HG03175 (cell line): ENCODE data around the gene UBC.

ENCODE experiments used
- ATAC-seq: cut with Tn5 transposase; IDR thresholded peaks from one replicate; pipeline ENCODE4 v1.9.1; 2021; ENCODE audit warnings: mild to moderate bottlenecking, moderate library complexity; ENCODE audit not compliant: unreplicated experiment

Gene UBC

GRCh38 chr12:124914392-124915238 lies at the start of gene UBC:
Gene UBC (minus strand): TSS chr12:124914650. CDS start chr12:124913771, 879 bp downstream.
- peak; percentile 30 for ATAC-seq

- ATAC-seq: no peak
Measured at GRCh38 chr12:124963211-124963610, 48.8 kb upstream of the UBC start.

GRCh38 chr12:124961055-124961454 lies 46.6 kb upstream of the UBC start:
- ATAC-seq: no peak

GRCh38 chr12:124956571-124956970 lies 42.1 kb upstream of the UBC start:
- ATAC-seq: no peak

GRCh38 chr12:124954771-124955170 lies 40.3 kb upstream of the UBC start:
- no peak for ATAC-seq

GRCh38 chr12:124953689-124954405 lies 39.4 kb upstream of the UBC start:
- no peak for ATAC-seq

- ATAC-seq: no peak
Measured at GRCh38 chr12:124952801-124953200, 38.4 kb upstream of the UBC start.

- ATAC-seq: no peak
Measured at GRCh38 chr12:124952295-124952694, 37.8 kb upstream of the UBC start.

- no peak for ATAC-seq
Measured at GRCh38 chr12:124949779-124950728, 35.6 kb upstream of the UBC start.

GRCh38 chr12:124949066-124949465 lies 34.6 kb upstream of the UBC start:
- ATAC-seq: no peak

GRCh38 chr12:124947561-124948398 lies 33.3 kb upstream of the UBC start:
- no peak for ATAC-seq

- ATAC-seq: no peak
Measured at GRCh38 chr12:124947013-124947412, 32.6 kb upstream of the UBC start.

- ATAC-seq: no peak
Measured at GRCh38 chr12:124946447-124946793, 32.0 kb upstream of the UBC start.

- ATAC-seq: no peak
Measured at GRCh38 chr12:124941170-124941527, 26.7 kb upstream of the UBC start.

GRCh38 chr12:124940393-124941169 lies 26.1 kb upstream of the UBC start:
- ATAC-seq: peak; percentile 50

GRCh38 chr12:124940143-124940392 lies 25.6 kb upstream of the UBC start:
- no peak for ATAC-seq

GRCh38 chr12:124939421-124940142 lies 25.1 kb upstream of the UBC start:
- ATAC-seq: peak; percentile 64

GRCh38 chr12:124939079-124939420 lies 24.6 kb upstream of the UBC start:
- ATAC-seq: peak; percentile 30

GRCh38 chr12:124938587-124938986 lies 24.1 kb upstream of the UBC start:
- ATAC-seq: no peak
